Osteocyte (in vitro differentiated cells): Measurements from ENCODE around the gene SPATA9. TPM values are rescaled to one million over a fixed set of nuclear protein-coding genes. Genes with fewer than 3 reads are reported as not detected.
"Not testable (repeated sequence)": the region's sequence is repeated elsewhere in the genome, so short reads cannot be mapped to it uniquely, and the experiment has no call there.

ENCODE experiments used
- DNase-seq: peaks from one replicate; pipeline ENCODE4 v3.0.0; 2021; ENCODE audit warnings: mixed read lengths; ENCODE audit not compliant: unreplicated experiment; ENCODE audit errors: extremely low spot score
- H3K27ac Mint-ChIP-seq: one replicate; pipeline ENCODE4 v1.8.0; 2021; ENCODE audit warnings: mild to moderate bottlenecking, mixed read lengths; ENCODE audit not compliant: unreplicated experiment
- H3K27me3 Mint-ChIP-seq: one replicate; pipeline ENCODE4 v1.8.0; 2021; ENCODE audit warnings: mixed read lengths; ENCODE audit not compliant: unreplicated experiment
- H3K36me3 Mint-ChIP-seq: one replicate; pipeline ENCODE4 v1.8.0; 2021; ENCODE audit warnings: mixed read lengths; ENCODE audit not compliant: unreplicated experiment
- H3K4me1 Mint-ChIP-seq: one replicate; pipeline ENCODE4 v1.8.0; 2021; ENCODE audit warnings: mixed read lengths; ENCODE audit not compliant: unreplicated experiment
- H3K4me3 Mint-ChIP-seq: one replicate; pipeline ENCODE4 v1.8.0; 2021; ENCODE audit warnings: mild to moderate bottlenecking, moderate library complexity, mixed read lengths; ENCODE audit not compliant: unreplicated experiment
- H3K9me3 Mint-ChIP-seq: one replicate; pipeline ENCODE4 v1.8.0; 2021; ENCODE audit warnings: mixed read lengths; ENCODE audit not compliant: unreplicated experiment
- CTCF ChIP-seq: fragments of 200-600 bp; sonication (generic); IDR thresholded peaks from 2 replicates; pipeline ENCODE4 v1.5.0; 2021; ENCODE audit warnings: antibody characterized with exemption, mild to moderate bottlenecking, moderate library complexity
- total RNA-seq: library from RNA; stranded (reverse); gene quantifications from 2 replicates; pipeline ENCODE4 v1.2.1, GENCODE V29; 2021

Gene SPATA9
- total RNA-seq, 1 donor from 2014 or later: 3.0 TPM

- H3K27me3 Mint-ChIP-seq: no peaks in the 10 kb centered on the region
- TF ChIP-seq CTCF: no peak
- no peak for DNase-seq
- peaks cover 2% of the 10 kb centered on the region for H3K36me3 Mint-ChIP-seq
- H3K4me1 Mint-ChIP-seq: peaks cover 19% of the 10 kb centered on the region
- H3K9me3 Mint-ChIP-seq: no peaks in the 10 kb centered on the region
- no peak overlapping the region for H3K4me3 Mint-ChIP-seq
- H3K27ac Mint-ChIP-seq: no peak overlapping the region
These were observed 34.6 kb downstream of the SPATA9 start for GRCh38 chr5:95647886-95648860.

GRCh38 chr5:95646569-95647431 is 36.0 kb downstream of the SPATA9 start, which contains the start of gene RFESD:
Gene RFESD, plus strand, starts transcription at chr5:95646777. Its CDS starts 5,495 bp downstream, at chr5:95652272.
- H3K27me3 Mint-ChIP-seq: no peaks in the 10 kb centered on the region
- no peak for TF ChIP-seq CTCF
- peaks cover 19% of the 10 kb centered on the region for H3K4me1 Mint-ChIP-seq
- H3K36me3 Mint-ChIP-seq: no peaks in the 10 kb centered on the region
- peak; percentile 98 for DNase-seq
- H3K9me3 Mint-ChIP-seq: no peaks in the 10 kb centered on the region
- peak within 1 kb of the TSS; percentile 88 for H3K27ac Mint-ChIP-seq
- H3K4me3 Mint-ChIP-seq: peak within 1 kb of the TSS; percentile 77

- Mint-ChIP-seq H3K4me1 (peaks cover 19% of the 10 kb centered on the region), H3K27ac (peak overlapping the region; percentile 88)
- H3K9me3 Mint-ChIP-seq: not testable (repeated sequence)
These were observed 36.6 kb downstream of the SPATA9 start for GRCh38 chr5:95646226-95646568.

GRCh38 chr5:95644351-95645042 is 38.3 kb downstream of the SPATA9 start:
- Mint-ChIP-seq H3K4me1 (peaks cover 15% of the 10 kb centered on the region), H3K27ac (no peak overlapping the region), H3K4me3 (no peak overlapping the region), H3K9me3 (no peaks in the 10 kb centered on the region), H3K27me3 (no peaks in the 10 kb centered on the region), H3K36me3 (no peaks in the 10 kb centered on the region)
- no peak for DNase-seq
- TF ChIP-seq CTCF: peak; percentile 88

More at GRCh38 chr5:95646226-95646568, 36.6 kb downstream of the SPATA9 start:
- H3K27me3 Mint-ChIP-seq, DNase-seq, H3K36me3 Mint-ChIP-seq: not testable (repeated sequence)
- peak overlapping the region; percentile 77 for H3K4me3 Mint-ChIP-seq

GRCh38 chr5:95643152-95643551 is 39.6 kb downstream of the SPATA9 start:
- no peaks in the 10 kb centered on the region for H3K9me3 Mint-ChIP-seq
- no peak for TF ChIP-seq CTCF
- peaks cover 10% of the 10 kb centered on the region for H3K4me1 Mint-ChIP-seq
- H3K4me3 Mint-ChIP-seq: no peak overlapping the region
- no peak overlapping the region for H3K27ac Mint-ChIP-seq
- DNase-seq: no peak
- peaks cover 6% of the 10 kb centered on the region for H3K27me3 Mint-ChIP-seq
- H3K36me3 Mint-ChIP-seq: no peaks in the 10 kb centered on the region
